HCT116 (cell line): ENCODE results near the gene RBMY1B. TPM values are rescaled to one million over a fixed set of nuclear protein-coding genes. Genes with fewer than 3 reads are reported as not detected.
"Not testable (repeated sequence)": the region's sequence is repeated elsewhere in the genome, so short reads cannot be mapped to it uniquely, and the experiment has no call there.

ENCODE experiments used
- ATAC-seq: fragments of 200-7000 bp; cut with Tn5 transposase; 2 replicates; pipeline ENCODE4 v1.9.1; 2020; ENCODE audit warnings: mild to moderate bottlenecking, moderate library complexity
- BruUV-seq: library from RNA; stranded (reverse); fragments of 400-500 nt; replicated peaks from 2 replicates; lab custom pipeline; 2021; lab: Mats Ljungman, UMichigan
- CTCF ChIA-PET: fragments of 300-600 bp; sonication (Branson Sonifier 250); formaldehyde crosslinking; loops from one replicate; lab custom pipeline; 2021; ENCODE audit warnings: antibody characterized with exemption; lab: Charles Lee
- POLR2A ChIA-PET: fragments of 300-600, 350-600 bp; sonication (Branson Sonifier 250); formaldehyde crosslinking; loops from one replicate; lab custom pipeline; 2021; ENCODE audit warnings: antibody characterized with exemption; lab: Charles Lee
- RAD21 ChIA-PET, 2 experiments: fragments of 300-600 bp; sonication (Branson Sonifier 250); formaldehyde crosslinking; loops; one replicate each; lab custom pipeline; 2023; ENCODE audit warnings: low total read pairs in 2 of 2; ENCODE audit not compliant: uncharacterized antibody in 2 of 2, unreplicated experiment in 2 of 2, low non-redundant PET in 1 of 2; lab: Charles Lee
- DNase-seq: peaks from one replicate; pipeline ENCODE4 v3.0.0-alpha.2; 2010; ENCODE audit warnings: low read depth, low spot score
- H2AFZ ChIP-seq: fragments of 200-600 bp; shearing (Covaris generic), sonication (generic); 2 replicates; pipeline ENCODE4 v1.6.1; 2017; ENCODE audit warnings: low read depth, mixed run types, mixed read lengths, antibody characterized with exemption, low read length; ENCODE audit not compliant: poor library complexity, severe bottlenecking
- H3K27ac ChIP-seq: 2 replicates; pipeline ENCODE4 v1.5.1; 2012; ENCODE audit warnings: low read depth, low read length
- H3K27me3 ChIP-seq: fragments of 200-600 bp; sonication (generic); 2 replicates; pipeline ENCODE4 v1.6.1; 2016; ENCODE audit warnings: mixed run types, low read length, mixed read lengths; ENCODE audit not compliant: insufficient read depth
- H3K36me3 ChIP-seq, 2 experiments: fragments of 200-500 bp in 1 of 2; fragments of 200-600 bp in 1 of 2; sonication (Bioruptor generic) in 1 of 2; sonication (generic) in 1 of 2; 2 replicates each; pipeline versions ENCODE4 v1.5.1 to v1.6.1; 2014 to 2016; ENCODE audit warnings: low read length in 2 of 2, inconsistent platforms in 1 of 2, mixed read lengths in 1 of 2, mixed run types in 1 of 2; ENCODE audit not compliant: insufficient read depth in 2 of 2, control insufficient read depth in 1 of 2
- H3K4me1 ChIP-seq, 2 experiments: fragments of 200-600 bp in 1 of 2; sonication (generic) in 1 of 2; 2 replicates each; pipeline versions ENCODE4 v1.5.1 to v1.6.1; 2012 to 2017; ENCODE audit warnings: low read length in 2 of 2, inconsistent platforms in 1 of 2, mild to moderate bottlenecking in 1 of 2, mixed read lengths in 1 of 2, mixed run types in 1 of 2, moderate library complexity in 1 of 2; ENCODE audit not compliant: insufficient read depth in 2 of 2, control insufficient read depth in 1 of 2
- H3K4me2 ChIP-seq: fragments of 200-600 bp; sonication (generic); 2 replicates; pipeline ENCODE4 v1.6.1; 2017; ENCODE audit warnings: mixed run types, low read length, mixed read lengths
- H3K4me3 ChIP-seq, 2 experiments: fragments of 200-600 bp in 1 of 2; sonication (generic) in 1 of 2; replicated peaks in 1 of 2; 2 replicates each; pipeline ENCODE4 v1.5.1; 2011 to 2016; ENCODE audit warnings: low read length in 2 of 2, control low read depth in 1 of 2, low read depth in 1 of 2, mild to moderate bottlenecking in 1 of 2, mixed read lengths in 1 of 2, mixed run types in 1 of 2
- H3K79me2 ChIP-seq: fragments of 200-600 bp; sonication (generic); 2 replicates; pipeline ENCODE4 v1.6.1; 2017; ENCODE audit warnings: mild to moderate bottlenecking, mixed run types, low read length, moderate library complexity, mixed read lengths; ENCODE audit not compliant: insufficient read depth
- H3K9ac ChIP-seq: fragments of 200-600 bp; sonication (generic); 2 replicates; pipeline ENCODE4 v1.6.1; 2016; ENCODE audit warnings: low read length, mixed read lengths
- H3K9me2 ChIP-seq: fragments of 200-600 bp; sonication (generic), shearing (Covaris generic); 2 replicates; pipeline ENCODE4 v1.6.1; 2017; ENCODE audit warnings: mixed run types, mild to moderate bottlenecking, moderate library complexity; ENCODE audit not compliant: insufficient read depth
- H3K9me3 ChIP-seq, 2 experiments: fragments of 200-500 bp in 1 of 2; fragments of 200-600 bp in 1 of 2; sonication (Bioruptor generic) in 1 of 2; sonication (generic) in 1 of 2; 2 replicates each; pipeline ENCODE4 v1.6.1; 2014 to 2017; ENCODE audit warnings: low read length in 2 of 2, mixed read lengths in 2 of 2, inconsistent platforms in 1 of 2, low read depth in 1 of 2, mild to moderate bottlenecking in 1 of 2, mixed run types in 1 of 2, moderate library complexity in 1 of 2; ENCODE audit not compliant: control insufficient read depth in 1 of 2, insufficient read depth in 1 of 2
- H4K20me1 ChIP-seq: fragments of 200-600 bp; sonication (generic), shearing (Covaris generic); 2 replicates; pipeline ENCODE4 v1.6.1; 2017; ENCODE audit warnings: mixed run types, mild to moderate bottlenecking, moderate library complexity; ENCODE audit not compliant: insufficient read depth
- intact Hi-C: fragments of 100-400 bp; cut with micrococcal nuclease; formaldehyde crosslinking; loops from 2 replicates; pipeline ENCODE4 v1.10.0; 2022
- total RNA-seq: library from RNA; stranded (reverse); gene quantifications from one replicate; pipeline ENCODE4 v1.2.1, GENCODE V29; 2021; ENCODE audit not compliant: unreplicated experiment

RBMY1B gene
- total RNA-seq, 1 experiment from 2014 or later = not detected

DNA sequence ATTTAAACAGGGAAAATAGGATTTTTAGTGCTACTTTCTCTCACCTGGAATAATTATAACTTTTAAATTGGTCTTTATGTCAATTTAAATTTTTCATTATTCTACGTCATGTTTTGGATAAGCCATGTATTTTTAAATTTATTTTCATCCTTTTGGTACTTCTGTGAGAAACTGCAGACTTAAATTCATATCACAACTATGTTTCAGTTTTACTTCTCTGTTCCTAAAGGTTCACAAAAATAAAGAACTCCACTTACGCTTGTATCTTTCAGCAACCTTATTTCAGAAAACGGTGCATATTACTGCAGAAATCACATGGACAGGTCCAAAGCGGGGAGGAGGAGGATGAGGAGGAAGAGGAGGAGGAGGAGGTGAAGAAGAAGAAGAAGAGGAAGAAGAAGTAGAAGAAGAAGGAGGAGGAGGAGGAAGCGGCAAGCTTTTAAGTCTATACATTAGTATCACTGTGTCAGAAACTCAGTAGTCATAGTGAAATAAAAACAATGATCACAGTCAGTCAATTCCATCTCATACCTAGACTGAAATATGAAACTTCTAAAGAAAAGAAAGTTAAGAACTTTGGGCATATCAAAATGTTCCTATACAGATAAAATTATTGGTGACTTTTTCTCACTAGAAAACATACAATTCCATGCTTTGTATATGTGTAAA lies 48.3 kb downstream of the RBMY1B start:
- H3K9me3 ChIP-seq, H3K9me2 ChIP-seq, BruUV-seq, H3K36me3 ChIP-seq, H3K4me1 ChIP-seq, DNase-seq, CTCF ChIA-PET, POLR2A ChIA-PET, H3K79me2 ChIP-seq, H3K4me2 ChIP-seq, H3K4me3 ChIP-seq, ATAC-seq, H2AFZ ChIP-seq, H4K20me1 ChIP-seq, H3K27me3 ChIP-seq, H3K27ac ChIP-seq, H3K9ac ChIP-seq, RAD21 ChIA-PET, intact Hi-C loops: not testable (repeated sequence)

Other genes with a start within 250 kb of the RBMY1B start
- gene RBMY1A1, start 23.5 kb downstream of the RBMY1B start, total RNA-seq = not detected